Mononuclear cell (primary cell): ENCODE measurements around the gene EXOC4. TPM values are rescaled to one million over a fixed set of nuclear protein-coding genes. Genes with fewer than 3 reads are reported as not detected.

Source experiments
- H3K27me3 ChIP-seq: 2 replicates; pipeline ENCODE4 v1.6.0; 2011; ENCODE audit warnings: low read length, control low read depth; ENCODE audit not compliant: insufficient read depth
- H3K4me1 ChIP-seq: 2 replicates; pipeline ENCODE4 v1.5.1; 2011; ENCODE audit warnings: mild to moderate bottlenecking, low read length, control low read depth; ENCODE audit not compliant: insufficient read depth
- H3K4me3 ChIP-seq: 2 replicates; pipeline ENCODE4 v1.5.1; 2011; ENCODE audit warnings: mild to moderate bottlenecking, low read length, moderate library complexity
- H3K9me3 ChIP-seq: 2 replicates; pipeline ENCODE4 v1.5.1; 2011; ENCODE audit warnings: low read depth, mild to moderate bottlenecking, control low read depth, low read length
- total RNA-seq: library from RNA; depleted of rRNA; stranded (reverse); fragments of >200 nt; gene quantifications from one replicate; pipeline ENCODE4 v1.2.3, GENCODE V29; 2012

EXOC4 gene
- total RNA-seq, 1 donor, result 106 TPM

DNA sequence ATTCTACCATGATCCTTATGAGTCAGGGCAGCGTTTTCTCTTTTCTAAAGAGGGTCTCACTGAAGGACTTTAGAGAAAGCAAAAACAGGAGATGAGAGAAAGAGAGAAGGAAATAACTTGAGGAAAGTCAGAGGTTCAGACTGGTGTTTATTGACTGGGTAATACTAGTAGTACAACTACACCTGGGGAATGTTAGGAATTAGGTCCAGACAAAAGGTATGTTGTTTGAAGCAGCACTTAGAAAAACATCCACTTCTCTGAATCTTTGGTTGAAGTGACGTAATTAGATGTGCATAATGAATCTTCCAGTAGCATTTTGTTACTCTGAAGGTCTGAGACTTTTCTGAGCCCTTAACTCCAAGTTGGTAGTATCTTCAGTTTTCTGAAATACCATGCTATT lies 494.0 kb downstream of the EXOC4 start:
- H3K9me3 ChIP-seq, result no peaks in the 10 kb centered on the region
- H3K27me3 ChIP-seq, result no peaks in the 10 kb centered on the region
- H3K4me1 ChIP-seq, result no peaks in the 10 kb centered on the region

GRCh38 chr7:133748443-133749407 lies 495.8 kb downstream of the EXOC4 start:
- no peaks in the 10 kb centered on the region for H3K4me1 ChIP-seq
- H3K4me3 ChIP-seq, result no peak overlapping the region
- H3K27me3 ChIP-seq, result no peaks in the 10 kb centered on the region
- H3K9me3 ChIP-seq, result no peaks in the 10 kb centered on the region

More for the DNA sequence above, 494.0 kb downstream of the EXOC4 start:
- H3K4me3 ChIP-seq, result no peak overlapping the region

- Histone ChIP-seq H3K9me3 (no peaks in the 10 kb centered on the region), H3K27me3 (no peaks in the 10 kb centered on the region), H3K4me3 (no peak overlapping the region), H3K4me1 (no peaks in the 10 kb centered on the region)
Observed at GRCh38 chr7:133750287-133750686, 497.4 kb downstream of the EXOC4 start.

DNA sequence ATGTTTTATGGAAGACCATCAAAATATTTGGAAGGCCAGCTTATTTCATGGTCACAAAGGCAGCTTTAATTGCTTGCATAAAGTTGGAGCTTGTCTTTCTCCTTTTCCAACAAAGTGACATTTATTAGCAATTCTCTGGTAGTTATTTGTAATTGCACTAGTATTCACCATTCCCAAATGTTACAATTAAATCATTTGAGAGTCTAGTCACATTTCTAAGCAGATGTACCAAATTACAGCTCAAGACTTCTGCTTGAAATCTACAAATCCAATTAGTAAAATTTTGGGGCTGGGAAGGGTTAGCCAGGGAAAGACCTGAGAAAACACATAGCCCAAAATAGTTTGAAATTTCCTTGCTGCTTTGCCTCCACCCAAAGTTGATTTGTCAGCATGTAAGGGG lies 498.2 kb downstream of the EXOC4 start:
- Histone ChIP-seq H3K4me3 (no peak overlapping the region), H3K9me3 (no peaks in the 10 kb centered on the region), H3K4me1 (no peaks in the 10 kb centered on the region), H3K27me3 (no peaks in the 10 kb centered on the region)

DNA sequence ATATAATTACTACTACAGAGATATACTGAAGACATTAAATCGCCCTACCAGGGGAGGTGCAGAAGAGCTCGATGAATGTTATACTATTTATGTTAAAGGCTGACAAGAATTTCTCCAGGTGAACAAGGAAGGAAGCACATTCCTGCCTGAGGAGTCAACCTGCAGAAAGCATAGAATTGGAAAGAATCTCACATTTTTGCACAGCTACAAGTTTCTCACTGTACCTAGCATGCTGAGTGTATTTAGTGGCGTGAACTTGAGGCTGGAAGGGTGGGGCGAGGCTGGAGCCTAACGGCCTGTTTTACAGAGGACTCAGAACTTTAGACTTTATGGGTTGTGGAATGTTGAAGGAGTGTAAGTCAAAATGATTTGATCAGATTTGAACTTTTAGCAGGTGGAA lies 500.6 kb downstream of the EXOC4 start:
- H3K9me3 ChIP-seq, result no peaks in the 10 kb centered on the region
- H3K4me1 ChIP-seq, result no peaks in the 10 kb centered on the region
- no peak overlapping the region for H3K4me3 ChIP-seq
- H3K27me3 ChIP-seq, result no peaks in the 10 kb centered on the region

- Histone ChIP-seq H3K9me3 (no peaks in the 10 kb centered on the region), H3K4me1 (no peaks in the 10 kb centered on the region), H3K27me3 (no peaks in the 10 kb centered on the region), H3K4me3 (no peak overlapping the region)
Observed at GRCh38 chr7:133754708-133755107, 501.8 kb downstream of the EXOC4 start.

DNA sequence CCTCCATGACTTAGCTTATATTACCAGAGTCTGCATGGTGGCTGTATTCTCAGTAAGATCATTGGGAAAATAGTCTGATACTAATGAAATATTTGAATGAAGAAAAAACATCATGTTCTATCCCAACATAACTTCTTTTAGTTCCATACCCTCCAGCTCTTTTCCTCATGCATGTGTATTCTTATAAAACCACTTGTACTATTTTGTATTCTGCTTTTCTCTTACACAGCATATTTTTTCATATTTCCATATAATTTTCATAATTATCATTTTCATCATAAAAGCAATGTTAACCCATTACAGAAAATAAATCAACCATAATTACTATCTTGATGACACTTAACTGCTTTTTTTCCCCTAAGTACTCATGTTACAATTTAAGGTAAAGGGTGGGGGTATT lies 503.0 kb downstream of the EXOC4 start:
- no peak overlapping the region for H3K4me3 ChIP-seq
- H3K4me1 ChIP-seq, result no peaks in the 10 kb centered on the region
- H3K9me3 ChIP-seq, result no peaks in the 10 kb centered on the region
- H3K27me3 ChIP-seq, result no peaks in the 10 kb centered on the region

- no peak overlapping the region for H3K4me3 ChIP-seq
- H3K9me3 ChIP-seq, result no peaks in the 10 kb centered on the region
- H3K27me3 ChIP-seq, result no peaks in the 10 kb centered on the region
- H3K4me1 ChIP-seq, result no peaks in the 10 kb centered on the region
Observed at GRCh38 chr7:133761443-133761842, 508.6 kb downstream of the EXOC4 start.

GRCh38 chr7:133763076-133763640 lies 510.3 kb downstream of the EXOC4 start:
- no peak overlapping the region for H3K4me3 ChIP-seq
- no peaks in the 10 kb centered on the region for H3K27me3 ChIP-seq
- no peaks in the 10 kb centered on the region for H3K4me1 ChIP-seq
- H3K9me3 ChIP-seq, result no peaks in the 10 kb centered on the region

DNA sequence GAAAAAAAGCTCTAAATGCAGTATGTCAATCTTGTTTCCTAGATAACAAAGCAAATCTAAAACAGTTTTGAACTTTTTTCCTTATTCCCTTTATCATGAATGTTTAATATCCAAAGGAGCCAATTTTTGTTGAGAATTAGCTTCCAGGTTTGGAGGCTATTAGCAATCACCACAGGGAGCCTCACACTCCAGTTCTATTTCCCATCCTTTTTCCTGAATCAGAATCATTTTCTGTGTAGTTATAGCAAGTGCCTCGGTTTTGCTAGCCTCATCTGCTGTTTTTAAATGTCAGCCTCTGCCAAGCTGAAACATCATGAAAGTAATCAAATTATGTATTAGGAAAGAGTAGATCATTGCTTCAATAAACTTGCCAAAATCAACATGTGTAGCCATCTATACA lies 516.8 kb downstream of the EXOC4 start:
- Histone ChIP-seq H3K9me3 (no peaks in the 10 kb centered on the region), H3K4me3 (no peak overlapping the region)

DNA sequence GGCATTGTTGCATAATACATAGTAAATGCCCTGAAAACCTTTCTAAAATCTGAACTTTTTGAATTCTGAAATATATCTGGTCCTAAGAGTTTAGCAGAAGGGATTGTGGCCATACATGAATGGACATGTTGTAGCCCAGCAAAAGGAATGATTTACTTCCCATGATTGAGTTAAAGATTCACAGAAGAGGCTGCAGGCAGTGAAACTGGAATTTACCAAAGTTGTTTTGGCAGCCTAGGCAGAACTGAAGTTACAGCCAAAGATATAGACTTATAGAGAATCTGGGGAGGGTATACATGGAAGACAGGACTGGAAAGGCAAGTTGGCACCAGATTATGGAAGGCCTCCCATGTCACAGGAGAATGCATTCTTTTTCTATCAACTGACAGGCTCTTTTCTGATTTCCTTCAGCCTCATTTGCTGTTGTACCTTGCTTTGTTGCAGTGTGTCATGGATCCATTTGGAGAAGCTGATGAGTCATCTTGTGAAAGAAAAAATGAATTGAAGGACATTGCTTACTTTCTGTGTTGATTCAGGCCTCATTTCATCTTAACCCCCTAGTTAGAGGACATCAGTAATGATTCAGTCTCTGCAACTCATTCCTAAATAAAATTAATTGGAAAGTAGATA lies 518.1 kb downstream of the EXOC4 start:
- Histone ChIP-seq H3K4me1 (no peaks in the 10 kb centered on the region), H3K9me3 (no peaks in the 10 kb centered on the region)

More for the DNA sequence above, 516.8 kb downstream of the EXOC4 start:
- H3K4me1 ChIP-seq, result no peaks in the 10 kb centered on the region
- H3K27me3 ChIP-seq, result no peaks in the 10 kb centered on the region

GRCh38 chr7:133771788-133772419 lies 519.0 kb downstream of the EXOC4 start:
- Histone ChIP-seq H3K9me3 (no peaks in the 10 kb centered on the region), H3K27me3 (no peaks in the 10 kb centered on the region), H3K4me3 (no peak overlapping the region), H3K4me1 (no peaks in the 10 kb centered on the region)

More for the DNA sequence above, 518.1 kb downstream of the EXOC4 start:
- no peak overlapping the region for H3K4me3 ChIP-seq
- H3K27me3 ChIP-seq, result no peaks in the 10 kb centered on the region

DNA sequence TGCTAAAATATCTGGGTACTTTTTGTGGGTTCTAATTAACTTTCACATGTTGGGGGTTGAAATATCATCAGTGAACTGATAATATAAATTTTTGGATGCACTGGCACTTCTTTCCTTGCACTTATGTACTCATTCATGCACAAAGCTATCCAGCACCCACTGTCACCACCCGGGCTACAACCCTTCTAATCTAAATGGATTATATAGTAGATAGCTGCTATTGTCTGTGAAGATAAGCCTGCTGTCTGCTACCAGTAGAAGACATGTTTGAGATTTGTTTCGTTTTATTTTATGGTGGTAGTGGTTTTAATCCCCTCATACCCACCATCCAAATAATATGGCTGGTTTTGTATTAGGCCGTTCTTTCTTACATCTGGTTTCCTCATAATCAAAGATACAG lies 520.7 kb downstream of the EXOC4 start:
- Histone ChIP-seq H3K4me1 (no peaks in the 10 kb centered on the region), H3K4me3 (no peak overlapping the region), H3K27me3 (no peaks in the 10 kb centered on the region), H3K9me3 (no peaks in the 10 kb centered on the region)

DNA sequence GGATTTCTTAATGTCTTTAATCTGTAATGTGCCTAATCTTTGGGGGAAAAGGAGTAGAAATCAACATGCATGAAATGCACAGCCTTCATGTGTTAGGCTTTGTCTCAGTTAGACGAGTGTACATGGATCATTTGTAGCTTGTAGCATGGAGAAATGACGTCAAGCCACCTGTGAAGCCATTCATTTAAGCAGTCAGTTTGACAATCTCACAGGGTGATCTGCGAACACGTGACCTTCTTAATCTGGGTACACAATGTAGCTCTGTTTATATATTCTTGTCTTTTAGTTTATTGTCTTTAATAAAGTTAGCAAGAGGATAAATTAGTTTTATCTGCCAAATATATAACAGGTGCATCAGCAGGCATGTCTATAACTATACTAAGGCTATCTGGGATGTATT lies 522.3 kb downstream of the EXOC4 start:
- H3K27me3 ChIP-seq, result no peaks in the 10 kb centered on the region
- H3K9me3 ChIP-seq, result no peaks in the 10 kb centered on the region
- H3K4me3 ChIP-seq, result no peak overlapping the region
- H3K4me1 ChIP-seq, result no peaks in the 10 kb centered on the region

DNA sequence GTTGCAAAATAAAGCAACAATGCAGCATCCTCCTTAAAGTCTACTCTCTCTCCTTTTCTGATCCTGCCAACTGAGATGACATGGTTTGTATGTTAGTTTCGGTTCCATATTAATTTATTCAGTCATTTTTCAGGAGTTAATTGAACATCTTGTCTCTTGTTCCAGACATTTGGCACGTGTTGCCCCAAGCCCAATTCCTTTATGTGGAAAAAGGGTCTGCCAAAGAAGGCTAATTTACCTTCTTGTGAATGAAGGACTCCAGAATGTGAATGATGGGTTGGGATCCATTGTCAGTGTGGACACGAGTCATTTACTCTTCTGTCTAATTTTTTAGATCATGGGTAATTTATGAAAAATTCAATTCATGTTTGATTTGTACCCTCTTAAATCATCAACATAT lies 523.4 kb downstream of the EXOC4 start:
- H3K4me1 ChIP-seq, result no peaks in the 10 kb centered on the region
- H3K27me3 ChIP-seq, result no peaks in the 10 kb centered on the region
- no peaks in the 10 kb centered on the region for H3K9me3 ChIP-seq
- H3K4me3 ChIP-seq, result no peak overlapping the region
